KMS-11 (cell line): Measurements from ENCODE around the gene LAMP1.

Experiments used
- H2AFZ ChIP-seq: fragments of 200-600 bp; sonication (generic); 2 replicates; pipeline ENCODE4 v1.6.1; 2016; ENCODE audit warnings: antibody characterized with exemption, mixed run types, low read depth
- H3K27ac ChIP-seq: fragments of 200-600 bp; sonication (generic); 2 replicates; pipeline ENCODE4 v1.6.1; 2016; ENCODE audit warnings: mild to moderate bottlenecking, mixed run types
- H3K27me3 ChIP-seq: fragments of 200-600 bp; sonication (generic); 2 replicates; pipeline ENCODE4 v1.6.1; 2017; ENCODE audit warnings: mild to moderate bottlenecking, low read depth, mixed run types, moderate library complexity; ENCODE audit not compliant: insufficient read depth
- H3K36me3 ChIP-seq: fragments of 200-600 bp; sonication (generic); 2 replicates; pipeline ENCODE4 v1.6.1; 2017; ENCODE audit warnings: mild to moderate bottlenecking, mixed run types; ENCODE audit not compliant: insufficient read depth
- H3K4me1 ChIP-seq: fragments of 200-600 bp; sonication (generic); 2 replicates; pipeline ENCODE4 v1.6.1; 2016; ENCODE audit warnings: mild to moderate bottlenecking, low read depth, mixed run types; ENCODE audit not compliant: poor library complexity, severe bottlenecking
- H3K4me2 ChIP-seq: fragments of 200-600 bp; sonication (generic); 2 replicates; pipeline ENCODE4 v1.7.0; 2016; ENCODE audit warnings: mild to moderate bottlenecking, mixed run types
- H3K4me3 ChIP-seq: fragments of 200-600 bp; sonication (generic); IDR thresholded peaks from 2 replicates; pipeline ENCODE4 v1.6.1; 2017; ENCODE audit warnings: low read depth, low read length, mixed read lengths; ENCODE audit not compliant: insufficient read depth
- H3K79me2 ChIP-seq: fragments of 200-600 bp; sonication (generic); 2 replicates; pipeline ENCODE4 v1.6.1; 2016; ENCODE audit warnings: low read depth, mixed run types; ENCODE audit not compliant: insufficient read depth
- H3K9ac ChIP-seq: fragments of 200-600 bp; sonication (generic); 2 replicates; pipeline ENCODE4 v1.6.1; 2016; ENCODE audit warnings: mild to moderate bottlenecking, mixed run types
- H4K20me1 ChIP-seq: fragments of 200-600 bp; sonication (generic); 2 replicates; pipeline ENCODE4 v1.6.1; 2016; ENCODE audit warnings: mild to moderate bottlenecking, mixed run types; ENCODE audit not compliant: insufficient read depth
- TF ChIP-seq, protein P1 (sequence below): fragments of 200-600 bp; sonication (generic); conservative IDR thresholded peaks from 2 replicates; pipeline ENCODE4 v1.6.1; 2017; ENCODE audit warnings: low read depth, mild to moderate bottlenecking, antibody characterized with exemption, low read length, moderate library complexity, mixed read lengths

Gene LAMP1

DNA sequence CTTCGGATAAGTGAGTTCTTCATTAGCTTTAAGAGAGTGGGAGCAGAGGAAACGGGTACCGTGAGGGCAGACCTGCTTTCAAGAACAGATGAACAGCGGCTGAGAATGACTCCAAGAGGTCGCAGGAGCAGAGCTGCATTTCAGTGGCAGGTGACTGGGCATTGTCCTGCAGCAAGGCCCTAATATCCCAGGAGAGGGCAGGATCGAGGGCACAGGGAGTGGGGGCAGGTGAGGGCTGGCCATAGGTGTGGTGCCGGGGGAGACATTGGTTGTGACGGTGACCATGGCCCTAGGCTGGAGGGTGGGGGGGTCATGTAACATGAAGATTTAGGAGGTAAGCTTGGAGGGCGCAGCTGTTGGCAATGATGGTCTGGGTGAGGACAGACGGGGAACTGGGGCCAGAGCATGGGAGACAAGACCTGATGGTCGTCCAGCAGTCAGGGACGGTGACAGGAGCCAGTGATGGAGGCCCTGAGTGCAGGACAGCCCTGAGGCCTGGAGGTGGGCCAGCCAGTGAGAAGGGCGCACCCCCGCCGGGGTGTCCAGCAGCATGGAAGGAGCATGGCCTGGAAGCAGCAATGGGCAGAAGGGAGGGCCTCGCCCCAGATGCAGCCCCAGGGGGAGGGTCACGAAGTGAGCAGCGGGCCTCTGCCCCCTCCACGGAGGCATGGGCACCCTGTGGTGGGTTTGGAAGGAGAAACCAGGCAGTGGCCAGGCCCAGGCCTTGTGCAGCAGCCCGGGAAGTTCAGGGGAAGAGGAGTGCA, 29.2 kb upstream of the LAMP1 start:
- Histone ChIP-seq H3K79me2 (no peaks in the 10 kb centered on the region), H4K20me1 (no peaks in the 10 kb centered on the region), H3K4me3 (no peak overlapping the region), H3K4me1 (no peaks in the 10 kb centered on the region), H3K27ac (no peak overlapping the region), H2AFZ (no peak overlapping the region), H3K27me3 (no peaks in the 10 kb centered on the region), H3K36me3 (no peaks in the 10 kb centered on the region), H3K9ac (no peak overlapping the region), H3K4me2 (no peak overlapping the region)
- TF ChIP-seq, protein P1, sequence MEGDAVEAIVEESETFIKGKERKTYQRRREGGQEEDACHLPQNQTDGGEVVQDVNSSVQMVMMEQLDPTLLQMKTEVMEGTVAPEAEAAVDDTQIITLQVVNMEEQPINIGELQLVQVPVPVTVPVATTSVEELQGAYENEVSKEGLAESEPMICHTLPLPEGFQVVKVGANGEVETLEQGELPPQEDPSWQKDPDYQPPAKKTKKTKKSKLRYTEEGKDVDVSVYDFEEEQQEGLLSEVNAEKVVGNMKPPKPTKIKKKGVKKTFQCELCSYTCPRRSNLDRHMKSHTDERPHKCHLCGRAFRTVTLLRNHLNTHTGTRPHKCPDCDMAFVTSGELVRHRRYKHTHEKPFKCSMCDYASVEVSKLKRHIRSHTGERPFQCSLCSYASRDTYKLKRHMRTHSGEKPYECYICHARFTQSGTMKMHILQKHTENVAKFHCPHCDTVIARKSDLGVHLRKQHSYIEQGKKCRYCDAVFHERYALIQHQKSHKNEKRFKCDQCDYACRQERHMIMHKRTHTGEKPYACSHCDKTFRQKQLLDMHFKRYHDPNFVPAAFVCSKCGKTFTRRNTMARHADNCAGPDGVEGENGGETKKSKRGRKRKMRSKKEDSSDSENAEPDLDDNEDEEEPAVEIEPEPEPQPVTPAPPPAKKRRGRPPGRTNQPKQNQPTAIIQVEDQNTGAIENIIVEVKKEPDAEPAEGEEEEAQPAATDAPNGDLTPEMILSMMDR = no peak

DNA sequence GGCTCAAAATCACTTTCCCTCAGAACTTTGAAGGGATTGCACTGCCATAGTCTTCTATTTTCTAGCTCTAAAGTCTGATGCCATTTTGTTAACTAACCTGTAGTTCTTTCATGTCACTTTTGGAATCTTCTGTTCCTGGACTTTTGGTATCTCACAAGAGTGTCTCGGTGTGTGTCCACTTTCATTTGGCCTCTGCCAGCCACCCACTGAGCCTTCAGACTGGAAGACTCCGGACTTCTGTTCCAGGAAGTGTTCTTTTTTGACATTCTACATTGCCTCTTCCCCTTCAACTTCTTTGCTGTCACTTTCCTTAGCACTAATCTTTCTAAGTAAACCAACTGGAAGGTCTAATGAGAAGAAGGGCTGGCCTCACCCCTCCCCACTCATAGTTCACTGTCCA, 25.0 kb upstream of the LAMP1 start:
- TF ChIP-seq, protein P1 = no peak
- Histone ChIP-seq H3K4me2 (no peak overlapping the region), H3K36me3 (no peaks in the 10 kb centered on the region)

DNA sequence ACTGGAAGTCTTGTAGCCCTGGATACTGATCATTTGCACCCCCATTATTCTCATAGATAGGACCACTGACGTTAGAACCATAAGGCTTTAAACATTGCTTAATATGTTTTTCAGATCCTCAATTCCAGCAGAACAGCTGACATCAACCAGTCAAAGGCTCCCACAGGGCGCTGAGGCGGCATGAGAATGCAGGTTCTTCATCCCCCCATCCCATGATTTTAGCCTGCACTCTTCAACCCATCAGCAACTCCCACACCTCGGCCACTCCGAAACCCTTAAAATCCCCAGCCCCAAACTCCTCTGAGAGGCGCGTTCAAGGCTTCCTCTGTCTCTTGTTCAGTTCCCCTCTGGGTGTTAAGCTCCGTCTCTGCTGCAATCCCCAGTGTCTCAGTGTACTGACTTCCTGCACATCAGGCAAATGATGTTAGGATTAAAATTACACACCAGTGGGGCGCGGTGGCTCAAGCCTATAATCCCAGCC, 24.3 kb upstream of the LAMP1 start:
- H3K36me3 ChIP-seq = no peaks in the 10 kb centered on the region
- TF ChIP-seq, protein P1 = no peak
- no peak overlapping the region for H2AFZ ChIP-seq
- no peaks in the 10 kb centered on the region for H3K4me1 ChIP-seq
- no peak overlapping the region for H3K27ac ChIP-seq
- H3K79me2 ChIP-seq = no peaks in the 10 kb centered on the region
- H3K27me3 ChIP-seq = no peaks in the 10 kb centered on the region
- H3K4me2 ChIP-seq = no peak overlapping the region
- H4K20me1 ChIP-seq = no peaks in the 10 kb centered on the region
- no peak overlapping the region for H3K9ac ChIP-seq
- H3K4me3 ChIP-seq = no peak overlapping the region

More for the DNA sequence above, 25.0 kb upstream of the LAMP1 start:
- H3K4me1 ChIP-seq = no peaks in the 10 kb centered on the region
- no peaks in the 10 kb centered on the region for H3K27me3 ChIP-seq
- no peaks in the 10 kb centered on the region for H3K79me2 ChIP-seq
- no peaks in the 10 kb centered on the region for H4K20me1 ChIP-seq
- no peak overlapping the region for H3K9ac ChIP-seq
- no peak overlapping the region for H2AFZ ChIP-seq
- no peak overlapping the region for H3K4me3 ChIP-seq
- no peak overlapping the region for H3K27ac ChIP-seq

DNA sequence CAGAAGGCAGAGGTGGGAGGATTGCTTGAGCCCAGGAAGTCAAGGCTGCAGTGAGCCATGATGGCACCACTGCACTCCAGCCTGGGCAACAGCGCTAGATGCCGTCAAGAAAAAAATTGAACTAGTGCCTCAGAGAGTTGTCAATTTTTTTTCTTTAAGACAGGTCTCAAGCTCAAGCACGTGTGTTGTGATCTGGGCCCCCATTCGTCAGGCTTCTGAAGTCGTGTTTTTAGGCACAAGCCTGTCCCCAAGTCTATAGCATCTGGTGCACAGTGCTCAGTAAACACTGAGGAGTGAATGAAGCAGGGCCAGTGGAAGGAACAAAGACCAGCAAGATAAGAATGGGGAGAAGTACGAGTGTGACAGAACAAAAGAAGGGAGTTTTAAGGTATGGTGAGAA, 23.7 kb upstream of the LAMP1 start:
- Histone ChIP-seq H2AFZ (no peak overlapping the region), H3K36me3 (no peaks in the 10 kb centered on the region), H3K27ac (no peak overlapping the region), H3K9ac (no peak overlapping the region), H3K79me2 (no peaks in the 10 kb centered on the region), H3K4me1 (no peaks in the 10 kb centered on the region), H3K27me3 (no peaks in the 10 kb centered on the region), H3K4me3 (no peak overlapping the region), H3K4me2 (no peak overlapping the region), H4K20me1 (no peaks in the 10 kb centered on the region)
- TF ChIP-seq, protein P1 = no peak
